GM12865 (cell line): ENCODE data around the gene CCR5AS.
"Not testable (repeated sequence)": the region's sequence is repeated elsewhere in the genome, so short reads cannot be mapped to it uniquely, and the experiment has no call there.

Source experiments
- DNase-seq: peaks from one replicate; pipeline ENCODE4 v3.0.0; 2010; ENCODE audit warnings: low read depth
- H3K4me3 ChIP-seq: 2 replicates; pipeline ENCODE4 v1.5.1; 2011; ENCODE audit warnings: mild to moderate bottlenecking, low read depth, low read length, control low read depth
- CTCF ChIP-seq: IDR thresholded peaks from 2 replicates; pipeline ENCODE4 v1.5.1; 2011; ENCODE audit warnings: low read length, control low read depth, low read depth, inconsistent platforms; ENCODE audit not compliant: insufficient read depth; ENCODE audit errors: missing control alignments

The CCR5AS gene

GRCh38 chr3:46348823-46349482 is 57.9 kb downstream of the CCR5AS start:
- no peak for TF ChIP-seq CTCF
- DNase-seq: no peak
- no peak overlapping the region for H3K4me3 ChIP-seq

DNA sequence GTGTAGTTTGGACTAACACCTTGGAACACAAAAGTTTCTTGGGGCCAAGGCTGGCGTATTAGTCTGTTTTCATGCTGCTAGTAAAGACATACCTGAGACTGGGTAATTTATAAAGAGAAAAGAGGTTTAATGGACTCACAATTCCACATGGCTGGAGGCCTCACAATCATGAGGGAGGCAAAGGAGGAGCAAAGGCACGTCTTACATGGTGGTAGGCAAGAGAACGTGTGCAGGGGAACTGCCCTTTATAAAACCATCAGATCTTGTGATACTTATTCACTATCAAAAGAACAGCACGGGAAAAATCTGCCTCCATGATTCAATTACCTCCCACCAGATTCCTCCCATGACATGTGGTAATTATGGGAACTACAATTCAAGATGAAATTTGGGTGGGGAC is 62.4 kb downstream of the CCR5AS start:
- DNase-seq: no peak
- no peak overlapping the region for H3K4me3 ChIP-seq
- TF ChIP-seq CTCF: no peak

DNA sequence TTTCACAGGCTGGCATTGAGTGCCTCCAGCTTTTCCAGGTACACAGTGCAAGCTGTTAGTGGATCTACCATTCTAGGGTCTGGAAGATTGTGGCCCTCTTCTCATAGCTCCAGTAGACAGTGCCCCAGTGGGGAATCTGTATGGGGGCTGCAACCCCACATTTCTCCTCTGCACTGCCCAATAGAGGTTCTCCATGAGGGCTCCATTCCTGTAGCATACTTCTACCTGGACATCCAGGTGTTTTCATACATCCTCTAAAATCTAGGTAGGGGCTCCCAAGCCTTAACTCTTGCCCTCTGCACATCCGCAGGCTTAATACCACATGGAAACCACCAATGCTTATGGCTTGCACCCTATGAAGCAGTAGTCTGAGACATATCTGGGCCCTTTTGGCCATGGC is 68.0 kb downstream of the CCR5AS start:
- H3K4me3 ChIP-seq: no peak overlapping the region
- TF ChIP-seq CTCF: no peak
- no peak for DNase-seq

- no peak for TF ChIP-seq CTCF
- no peak for DNase-seq
- no peak overlapping the region for H3K4me3 ChIP-seq
Observed at GRCh38 chr3:46337911-46338310, 69.0 kb downstream of the CCR5AS start.

DNA sequence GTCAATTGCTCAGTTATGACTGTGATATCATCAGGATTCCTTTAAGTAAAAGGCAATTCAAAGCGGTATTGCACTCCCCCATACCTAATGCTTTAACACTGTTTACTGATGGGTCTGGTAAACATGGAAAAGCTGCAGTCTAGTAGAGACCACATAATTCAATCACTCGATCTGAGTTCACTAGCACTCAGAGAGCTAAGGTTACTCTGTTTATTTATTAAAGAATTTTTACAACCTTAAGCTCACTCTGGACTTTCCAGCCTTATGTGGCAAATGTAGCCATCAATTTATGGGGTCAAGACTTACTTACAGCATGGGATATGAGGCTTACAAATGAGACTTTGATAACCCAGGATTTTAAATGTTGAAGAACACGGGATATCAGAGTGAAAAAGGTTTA is 71.3 kb downstream of the CCR5AS start:
- TF ChIP-seq CTCF: no peak

GRCh38 chr3:46334741-46335478 is 72.0 kb downstream of the CCR5AS start:
- TF ChIP-seq CTCF: no peak
- DNase-seq: no peak

More for the DNA sequence above, 71.3 kb downstream of the CCR5AS start:
- no peak for DNase-seq
- no peak overlapping the region for H3K4me3 ChIP-seq

DNA sequence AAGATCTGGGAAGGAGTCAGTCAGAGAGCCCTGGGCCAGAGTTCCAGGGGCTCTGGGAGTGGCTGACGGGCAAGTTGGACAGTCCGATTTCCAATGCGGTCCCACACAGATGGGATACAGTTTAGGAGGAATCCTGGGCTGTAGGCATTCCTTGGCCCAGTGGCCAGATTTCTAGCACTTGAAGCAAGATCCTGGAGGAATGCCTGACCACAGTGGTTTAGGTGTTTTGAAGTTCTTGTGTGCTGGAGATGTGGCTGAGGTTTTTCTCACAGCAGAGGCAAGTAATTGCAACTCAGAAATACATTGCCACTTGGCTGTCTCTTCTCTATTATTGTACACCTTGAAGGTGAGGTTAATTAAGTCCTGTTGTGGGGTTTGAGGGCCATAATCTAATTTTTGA is 76.2 kb downstream of the CCR5AS start:
- H3K4me3 ChIP-seq, DNase-seq: not testable (repeated sequence)

More at GRCh38 chr3:46334741-46335478, 72.0 kb downstream of the CCR5AS start:
- no peak overlapping the region for H3K4me3 ChIP-seq
